IMR-90 (cell line): Measurements from ENCODE around the gene FGF9. TPM values are rescaled to one million over a fixed set of nuclear protein-coding genes. Genes with fewer than 3 reads are reported as not detected.
A peak's percentile ranks its signal among the peaks of the same experiment; 100 is the strongest.

ENCODE experiments used
- ATAC-seq: fragments of 200-7000 bp; cut with Tn5 transposase; 2 replicates; pipeline ENCODE4 v1.9.1; 2020; ENCODE audit warnings: low read depth, mild to moderate bottlenecking, moderate library complexity
- BruUV-seq: library from RNA; stranded (reverse); fragments of 400-500 nt; replicated peaks from 2 replicates; lab custom pipeline; 2021; lab: Mats Ljungman, UMichigan
- CTCF ChIA-PET: fragments of 300-600 bp; formaldehyde crosslinking; extraction: SDS; loops from one replicate; lab custom pipeline; 2021; ENCODE audit warnings: antibody characterized with exemption; lab: Yijun Ruan, JAX
- POLR2A ChIA-PET: fragments of 300-600 bp; sonication (Branson Sonifier 250); formaldehyde crosslinking; loops from one replicate; lab custom pipeline; 2022; ENCODE audit warnings: antibody characterized with exemption; ENCODE audit not compliant: unreplicated experiment; lab: Charles Lee
- DNase-seq: peaks from one replicate; pipeline ENCODE4 v3.0.0; 2013
- H2AFZ ChIP-seq: replicated peaks from 2 replicates; pipeline ENCODE3; 2013; ENCODE audit warnings: low read length, mild to moderate bottlenecking; ENCODE audit not compliant: poor library complexity
- H2AK5ac ChIP-seq: 2 replicates; pipeline ENCODE4 v1.6.1; 2013; ENCODE audit warnings: low read depth, low read length, inconsistent platforms
- H2AK9ac ChIP-seq: replicated peaks from 2 replicates; pipeline ENCODE3; 2013; ENCODE audit warnings: mild to moderate bottlenecking, low read depth, low read length, moderate library complexity; ENCODE audit not compliant: poor library complexity
- H2BK120ac ChIP-seq: 2 replicates; pipeline ENCODE4 v1.6.1; 2013; ENCODE audit warnings: low read depth, low read length, inconsistent platforms
- H2BK15ac ChIP-seq: 3 replicates; pipeline ENCODE4 v1.6.1; 2013; ENCODE audit warnings: low read depth, low read length, inconsistent platforms
- H2BK20ac ChIP-seq: 2 replicates; pipeline ENCODE4 v1.6.1; 2013; ENCODE audit warnings: low read depth, mild to moderate bottlenecking, inconsistent platforms, low read length, moderate library complexity
- H2BK5ac ChIP-seq: 2 replicates; pipeline ENCODE4 v1.6.1; 2013; ENCODE audit warnings: mild to moderate bottlenecking, low read depth, low read length, inconsistent platforms; ENCODE audit not compliant: poor library complexity, severe bottlenecking
- H3K14ac ChIP-seq: replicated peaks from 2 replicates; pipeline ENCODE4 v1.6.1; 2013; ENCODE audit warnings: low read depth, low read length, inconsistent platforms
- H3K18ac ChIP-seq: 2 replicates; pipeline ENCODE4 v1.6.1; 2013; ENCODE audit warnings: low read depth, low read length, control low read depth
- H3K23ac ChIP-seq: 2 replicates; pipeline ENCODE4 v1.6.1; 2013; ENCODE audit warnings: low read depth, low read length, inconsistent platforms
- H3K27ac ChIP-seq: 2 replicates; pipeline ENCODE4 v1.5.1; 2013; ENCODE audit warnings: mild to moderate bottlenecking, control low read depth, low read length; ENCODE audit not compliant: insufficient read depth
- H3K27me3 ChIP-seq: 2 replicates; pipeline ENCODE4 v1.6.1; 2013; ENCODE audit warnings: low read length; ENCODE audit not compliant: control insufficient read depth, insufficient read depth
- H3K36me3 ChIP-seq: 2 replicates; pipeline ENCODE4 v1.6.1; 2013; ENCODE audit warnings: low read length, mixed read lengths; ENCODE audit not compliant: control insufficient read depth, insufficient read depth
- H3K4ac ChIP-seq: 2 replicates; pipeline ENCODE4 v1.6.1; 2013; ENCODE audit warnings: low read depth, low read length, inconsistent platforms
- H3K4me1 ChIP-seq: 2 replicates; pipeline ENCODE4 v1.6.1; 2013; ENCODE audit warnings: low read length, mixed read lengths; ENCODE audit not compliant: control insufficient read depth, insufficient read depth
- H3K4me2 ChIP-seq: 2 replicates; pipeline ENCODE4 v1.6.1; 2013; ENCODE audit warnings: low read depth, mild to moderate bottlenecking, control low read depth, low read length, moderate library complexity
- H3K4me3 ChIP-seq: 2 replicates; pipeline ENCODE4 v1.5.1; 2013; ENCODE audit warnings: low read depth, mild to moderate bottlenecking, control low read depth, low read length, moderate library complexity; ENCODE audit not compliant: insufficient read depth
- H3K56ac ChIP-seq: 2 replicates; pipeline ENCODE4 v1.6.1; 2013; ENCODE audit warnings: low read length, inconsistent platforms; ENCODE audit not compliant: insufficient read depth; ENCODE audit errors: extremely low read depth
- H3K79me1 ChIP-seq, 2 experiments: 2 replicates each; pipeline ENCODE4 v1.6.1; 2013; ENCODE audit warnings: low read length in 2 of 2, inconsistent platforms in 1 of 2, low read depth in 1 of 2
- H3K9ac ChIP-seq: 2 replicates; pipeline ENCODE4 v1.6.1; 2013; ENCODE audit warnings: low read depth, low read length, control low read depth
- H3K9me1 ChIP-seq: 2 replicates; pipeline ENCODE4 v1.6.1; 2013; ENCODE audit warnings: low read length, inconsistent platforms; ENCODE audit not compliant: insufficient read depth
- H3K9me3 ChIP-seq: 2 replicates; pipeline ENCODE4 v1.6.1; 2013; ENCODE audit warnings: low read length; ENCODE audit not compliant: control insufficient read depth, insufficient read depth
- H4K20me1 ChIP-seq: 2 replicates; pipeline ENCODE4 v1.6.1; 2013; ENCODE audit warnings: low read length, inconsistent platforms; ENCODE audit not compliant: insufficient read depth
- H4K5ac ChIP-seq: 2 replicates; pipeline ENCODE4 v1.6.1; 2013; ENCODE audit warnings: mild to moderate bottlenecking, low read depth, low read length, control low read depth
- H4K8ac ChIP-seq, 2 experiments: 2 replicates each; pipeline ENCODE4 v1.6.1; 2013; ENCODE audit warnings: low read depth in 2 of 2, low read length in 2 of 2, control low read depth in 1 of 2, inconsistent platforms in 1 of 2
- H4K91ac ChIP-seq: 2 replicates; pipeline ENCODE4 v1.6.1; 2013; ENCODE audit warnings: low read depth, low read length, inconsistent platforms; ENCODE audit not compliant: insufficient read depth
- BHLHE40 ChIP-seq: fragments of 150-350 bp; IDR thresholded peaks from 2 replicates; pipeline ENCODE4 v1.6.1; 2016; ENCODE audit warnings: mild to moderate bottlenecking, low read depth, low read length
- MAFK ChIP-seq: IDR thresholded peaks from 2 replicates; pipeline ENCODE4 v1.6.1; 2012; ENCODE audit warnings: low read depth, low read length, improper control_type of control experiment
- MXI1 ChIP-seq: IDR thresholded peaks from 2 replicates; pipeline ENCODE4 v1.6.1; 2012; ENCODE audit warnings: low read depth, mild to moderate bottlenecking, low read length, moderate library complexity, borderline replicate concordance
- RAD21 ChIP-seq: IDR thresholded peaks from 2 replicates; pipeline ENCODE4 v1.6.1; 2012; ENCODE audit warnings: low read length, improper control_type of control experiment
- WGBS, 2 experiments: methylation state at CpG; one replicate each; pipeline versions ENCODE4 v1.1.5 to v1.1.7; 2013; ENCODE audit warnings: missing lambda C conversion rate in 2 of 2; ENCODE audit not compliant: insufficient read length in 1 of 2; ENCODE audit errors: extremely low coverage in 2 of 2; 5-methylcytosine and 5-hydroxymethylcytosine counted together
- dilution Hi-C: fragments of 300-500 bp; cut with HindIII; formaldehyde crosslinking; loops from one replicate; pipeline ENCODE4 v1.14.3; 2018; ENCODE audit warnings: low sequenced_read_pairs; ENCODE audit not compliant: unreplicated experiment
- in situ Hi-C: fragments of 300-500 bp; cut with MboI; formaldehyde crosslinking; loops from 3 replicates; pipeline ENCODE4 v1.14.3; 2019; ENCODE audit warnings: low sequenced_read_pairs, inconsistent platforms, mixed read lengths
- intact Hi-C: fragments of 100-400 bp; cut with micrococcal nuclease; formaldehyde crosslinking; loops from 2 replicates; pipeline ENCODE4 v1.10.0; 2022
- polyA plus RNA-seq, 3 experiments: library from polyadenylated mRNA; depleted of rRNA; stranded (reverse); fragments of >200 nt; gene quantifications; 2 replicates each; pipeline ENCODE4 v1.2.3, GENCODE V29; 2012; ENCODE audit warnings: low replicate concordance in 1 of 3
- total RNA-seq: library from RNA; depleted of rRNA; stranded (reverse); fragments of >200 nt; gene quantifications from 2 replicates; pipeline ENCODE4 v1.2.3, GENCODE V29; 2012
- TF ChIP-seq, protein P1 (sequence below): conservative IDR thresholded peaks from 2 replicates; pipeline ENCODE4 v1.5.1; 2012; ENCODE audit warnings: mild to moderate bottlenecking, low read depth, low read length, improper control_type of control experiment
- TF ChIP-seq, protein P2 (sequence below): fragments of 150-350 bp; IDR thresholded peaks from 2 replicates; pipeline ENCODE4 v1.6.1; 2016; ENCODE audit warnings: low read depth, mild to moderate bottlenecking, low read length, moderate library complexity, borderline replicate concordance

FGF9 gene
- total and polyA plus RNA-seq, 2 of the 4 experiments (the other 2 are of a cell fraction) = under 0.01 to 0.05 TPM

DNA sequence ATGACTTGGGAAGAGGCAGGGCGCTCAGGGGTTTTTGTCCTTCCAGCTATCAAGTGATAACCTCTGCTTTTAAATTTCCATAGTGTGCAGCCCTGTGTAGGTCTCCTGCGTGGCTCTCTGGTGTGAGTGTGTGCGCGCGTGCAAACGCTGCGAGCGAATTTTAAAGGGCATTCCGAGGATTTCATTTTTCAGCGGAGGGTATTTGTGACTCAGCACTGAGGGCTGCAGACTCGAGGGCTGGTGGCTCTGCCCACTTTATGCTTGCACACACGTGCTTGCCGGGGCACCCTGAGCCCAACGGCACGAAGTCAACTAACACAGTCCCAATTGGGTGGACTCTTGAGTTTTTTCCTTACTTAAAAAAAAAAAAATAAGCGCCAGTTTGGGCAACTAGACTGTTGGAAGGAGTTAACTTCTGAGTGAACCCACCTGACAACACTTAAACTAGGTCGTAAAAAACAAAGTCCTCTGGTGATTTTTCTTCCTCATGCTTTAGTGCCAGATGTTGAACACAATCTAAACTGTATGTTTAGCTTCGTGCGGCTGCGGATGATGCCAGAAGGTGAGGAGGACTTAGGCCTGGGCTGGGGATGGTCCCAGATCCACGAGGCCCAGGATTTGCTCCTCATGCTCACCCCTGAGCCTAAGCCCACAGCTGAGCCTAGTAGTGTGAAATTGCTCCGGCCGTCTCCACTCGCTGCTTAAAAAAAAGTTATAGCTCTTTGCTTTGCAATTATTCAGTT lies 2.1 kb downstream of the FGF9 start:
- H2BK5ac ChIP-seq = no peak overlapping the region
- no peak overlapping the region for H2BK120ac ChIP-seq
- DNase-seq (no peak), ATAC-seq (no peak)
- no peak overlapping the region for H2BK15ac ChIP-seq
- no peak overlapping the region for H3K27ac ChIP-seq
- TF ChIP-seq, protein P1, sequence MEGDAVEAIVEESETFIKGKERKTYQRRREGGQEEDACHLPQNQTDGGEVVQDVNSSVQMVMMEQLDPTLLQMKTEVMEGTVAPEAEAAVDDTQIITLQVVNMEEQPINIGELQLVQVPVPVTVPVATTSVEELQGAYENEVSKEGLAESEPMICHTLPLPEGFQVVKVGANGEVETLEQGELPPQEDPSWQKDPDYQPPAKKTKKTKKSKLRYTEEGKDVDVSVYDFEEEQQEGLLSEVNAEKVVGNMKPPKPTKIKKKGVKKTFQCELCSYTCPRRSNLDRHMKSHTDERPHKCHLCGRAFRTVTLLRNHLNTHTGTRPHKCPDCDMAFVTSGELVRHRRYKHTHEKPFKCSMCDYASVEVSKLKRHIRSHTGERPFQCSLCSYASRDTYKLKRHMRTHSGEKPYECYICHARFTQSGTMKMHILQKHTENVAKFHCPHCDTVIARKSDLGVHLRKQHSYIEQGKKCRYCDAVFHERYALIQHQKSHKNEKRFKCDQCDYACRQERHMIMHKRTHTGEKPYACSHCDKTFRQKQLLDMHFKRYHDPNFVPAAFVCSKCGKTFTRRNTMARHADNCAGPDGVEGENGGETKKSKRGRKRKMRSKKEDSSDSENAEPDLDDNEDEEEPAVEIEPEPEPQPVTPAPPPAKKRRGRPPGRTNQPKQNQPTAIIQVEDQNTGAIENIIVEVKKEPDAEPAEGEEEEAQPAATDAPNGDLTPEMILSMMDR = no peak
- no peak for TF ChIP-seq MAFK
- no peak for TF ChIP-seq RAD21
- no peak; the same call in 1 of the 2 replicates for TF ChIP-seq BHLHE40
- no peak for TF ChIP-seq MXI1
- TF ChIP-seq, protein P2, sequence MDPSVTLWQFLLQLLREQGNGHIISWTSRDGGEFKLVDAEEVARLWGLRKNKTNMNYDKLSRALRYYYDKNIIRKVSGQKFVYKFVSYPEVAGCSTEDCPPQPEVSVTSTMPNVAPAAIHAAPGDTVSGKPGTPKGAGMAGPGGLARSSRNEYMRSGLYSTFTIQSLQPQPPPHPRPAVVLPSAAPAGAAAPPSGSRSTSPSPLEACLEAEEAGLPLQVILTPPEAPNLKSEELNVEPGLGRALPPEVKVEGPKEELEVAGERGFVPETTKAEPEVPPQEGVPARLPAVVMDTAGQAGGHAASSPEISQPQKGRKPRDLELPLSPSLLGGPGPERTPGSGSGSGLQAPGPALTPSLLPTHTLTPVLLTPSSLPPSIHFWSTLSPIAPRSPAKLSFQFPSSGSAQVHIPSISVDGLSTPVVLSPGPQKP = no peak
- H3K4ac ChIP-seq = no peak overlapping the region
- no peak overlapping the region; the same call in 1 of the 2 replicates for H2BK20ac ChIP-seq
- H3K23ac ChIP-seq = no peak overlapping the region
- peaks cover 47% of the 10 kb centered on the region for H3K27me3 ChIP-seq
- no peak overlapping the region for H4K5ac ChIP-seq
- H4K20me1 ChIP-seq = no peaks in the 10 kb centered on the region
- H2AK5ac ChIP-seq = no peak overlapping the region
- no peak overlapping the region for H3K18ac ChIP-seq
- H4K91ac ChIP-seq = no peak overlapping the region
- H3K4me3 ChIP-seq = peak overlapping the region; percentile 51; the same call in 1 of the 2 replicates
- H2AFZ ChIP-seq = peak overlapping the region; percentile 27
- H3K9me3 ChIP-seq = no peaks in the 10 kb centered on the region
- intact Hi-C loops (loop anchor here (5.0 to 10.0 kb wide), 6 partner anchors 36 to 522 kb away; no protein-coding TSS in a partner anchor), in situ Hi-C loops (no loop called here), dilution Hi-C loops (no loop called here)
- no peaks in the 10 kb centered on the region for H3K9me1 ChIP-seq
- BruUV-seq = no TSS peak
- H3K36me3 ChIP-seq = no peaks in the 10 kb centered on the region
- H3K4me1 ChIP-seq = peaks cover 9% of the 10 kb centered on the region
- H3K4me2 ChIP-seq = peak overlapping the region; percentile 53; the same call in 1 of the 2 replicates
- H3K14ac ChIP-seq = no peak overlapping the region
- no peak overlapping the region for H4K8ac ChIP-seq
- H3K9ac ChIP-seq = no peak overlapping the region
- WGBS, 2 experiments = 0% methylated on average over 7 of the region's 24 CpGs; no CpG with 5 or more reads in 1 of the 2 experiments
- POLR2A ChIA-PET = no interaction called here
- CTCF ChIA-PET = interaction anchor here (0.7 kb wide), 1 partner anchor 822 kb away, joined by 6 read pairs; no protein-coding TSS in a partner anchor
- H3K56ac ChIP-seq = no peak overlapping the region
- no peak overlapping the region for H2AK9ac ChIP-seq
- H3K79me1 ChIP-seq = no peaks in the 10 kb centered on the region
